Caco-2 (cell line): Measurements from ENCODE around the gene CFD. TPM values are rescaled to one million over a fixed set of nuclear protein-coding genes. Genes with fewer than 3 reads are reported as not detected.

Experiments used
- BruUV-seq: library from RNA; stranded (reverse); fragments of 400-500 nt; replicated peaks from 2 replicates; lab custom pipeline; 2021; lab: Mats Ljungman, UMichigan
- CTCF ChIA-PET: fragments of 300-600 bp; sonication (Branson Sonifier 250); formaldehyde crosslinking; loops from one replicate; lab custom pipeline; 2022; ENCODE audit warnings: antibody characterized with exemption; lab: Charles Lee
- POLR2A ChIA-PET: fragments of 300-600 bp; sonication (Branson Sonifier 250); formaldehyde crosslinking; loops from one replicate; lab custom pipeline; 2022; ENCODE audit warnings: antibody characterized with exemption; lab: Charles Lee
- DNase-seq, 2 experiments: peaks; one replicate each; pipeline versions ENCODE4 v3.0.0 to v3.0.0-alpha.2; 2020 to 2022
- H3K27me3 ChIP-seq: replicated peaks from 2 replicates; pipeline ENCODE4 v1.6.0; 2011; ENCODE audit warnings: low read length; ENCODE audit not compliant: control insufficient read depth, insufficient read depth
- H3K36me3 ChIP-seq: 2 replicates; pipeline ENCODE4 v1.5.1; 2011; ENCODE audit warnings: low read length; ENCODE audit not compliant: control insufficient read depth, insufficient read depth
- H3K4me1 ChIP-seq: fragments of 250-450 bp; sonication (Bioruptor Pico); 2 replicates; pipeline ENCODE4 v1.5.1; 2020; ENCODE audit warnings: mild to moderate bottlenecking
- H3K4me3 ChIP-seq: 2 replicates; pipeline ENCODE4 v1.5.1; 2011; ENCODE audit warnings: low read depth, mild to moderate bottlenecking, control low read depth, low read length
- H3K9me3 ChIP-seq: fragments of 250-450 bp; sonication (Bioruptor Pico); 2 replicates; pipeline ENCODE4 v1.5.1; 2020; ENCODE audit warnings: mild to moderate bottlenecking, moderate library complexity
- H3K27ac Mint-ChIP-seq: one replicate; pipeline ENCODE4 v1.8.0; 2022; ENCODE audit warnings: mixed read lengths; ENCODE audit not compliant: unreplicated experiment
- H3K27me3 Mint-ChIP-seq: one replicate; pipeline ENCODE4 v1.8.0; 2022; ENCODE audit warnings: mixed read lengths; ENCODE audit not compliant: insufficient read depth, unreplicated experiment
- H3K36me3 Mint-ChIP-seq: one replicate; pipeline ENCODE4 v1.8.0; 2022; ENCODE audit warnings: mild to moderate bottlenecking, mixed read lengths; ENCODE audit not compliant: insufficient read depth, unreplicated experiment
- H3K4me1 Mint-ChIP-seq: one replicate; pipeline ENCODE4 v1.8.0; 2022; ENCODE audit warnings: low read depth, mixed read lengths; ENCODE audit not compliant: unreplicated experiment
- H3K4me3 Mint-ChIP-seq: one replicate; pipeline ENCODE4 v1.8.0; 2022; ENCODE audit warnings: mild to moderate bottlenecking, moderate library complexity, mixed read lengths; ENCODE audit not compliant: unreplicated experiment
- H3K9me3 Mint-ChIP-seq: one replicate; pipeline ENCODE4 v1.8.0; 2022; ENCODE audit warnings: mixed read lengths; ENCODE audit not compliant: unreplicated experiment
- CTCF ChIP-seq, 2 experiments: fragments of 200-600 bp in 1 of 2; IDR thresholded peaks; 1 replicate in 1 of 2; 2 replicates in 1 of 2; pipeline versions ENCODE4 v1.5.1 to v1.8.0; 2011 to 2022; ENCODE audit warnings: antibody characterized with exemption in 1 of 2, control low read depth in 1 of 2, inconsistent platforms in 1 of 2, low read depth in 1 of 2, low read length in 1 of 2, mild to moderate bottlenecking in 1 of 2, moderate library complexity in 1 of 2; ENCODE audit not compliant: insufficient read depth in 1 of 2, severe bottlenecking in 1 of 2, unreplicated experiment in 1 of 2
- intact Hi-C: fragments of 100-400 bp; cut with micrococcal nuclease; formaldehyde crosslinking; loops from one replicate; pipeline ENCODE4 v1.10.0; 2022; ENCODE audit not compliant: unreplicated experiment
- total RNA-seq: library from RNA; stranded (reverse); gene quantifications from 2 replicates; pipeline ENCODE4 v1.2.3, GENCODE V29; 2022

CFD gene
- total RNA-seq, 1 experiment from 2014 or later: 6.1 TPM

DNA sequence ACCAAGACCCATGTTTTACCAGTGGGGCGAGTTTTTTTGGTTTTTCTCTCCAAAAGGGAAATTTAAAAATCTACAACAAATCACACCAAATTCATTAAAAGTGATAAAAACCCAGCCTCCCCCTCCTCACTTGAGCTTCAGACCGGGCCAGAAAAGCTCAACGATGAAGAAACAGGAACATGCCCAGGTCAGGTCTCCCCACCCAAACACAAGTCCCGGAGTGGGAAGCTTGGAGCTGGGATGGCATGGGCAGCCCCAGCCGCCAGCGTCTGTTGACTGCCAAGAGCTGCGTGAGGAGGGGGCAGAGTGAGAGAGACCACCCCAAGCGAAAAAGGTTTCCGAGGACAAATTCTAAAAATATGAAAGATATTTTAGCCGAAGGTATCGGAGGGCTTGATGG is 37.5 kb downstream of the CFD start:
- ChIA-PET POLR2A (no interaction called here), CTCF (no interaction called here)
- Mint-ChIP-seq H3K4me3 (no peak overlapping the region), H3K36me3 (peaks cover 47% of the 10 kb centered on the region), H3K9me3 (no peaks in the 10 kb centered on the region), H3K27ac (no peak overlapping the region), H3K27me3 (no peaks in the 10 kb centered on the region), H3K4me1 (no peaks in the 10 kb centered on the region)
- no peaks in the 10 kb centered on the region for H3K9me3 ChIP-seq
- H3K27me3 ChIP-seq: no peaks in the 10 kb centered on the region
- H3K4me1 ChIP-seq: no peaks in the 10 kb centered on the region
- intact Hi-C loops: no loop called here
- H3K4me3 ChIP-seq: no peak overlapping the region
- no peaks in the 10 kb centered on the region for H3K36me3 ChIP-seq
- DNase-seq: no peak
- no TSS peak for BruUV-seq
- no peak for TF ChIP-seq CTCF (IDR thresholded peaks at IDR 0.05; ENCODE audit: insufficient read depth in 1 of 2, low read depth in 1 of 2, low read length in 1 of 2, severe bottlenecking in 1 of 2, unreplicated experiment in 1 of 2)

DNA sequence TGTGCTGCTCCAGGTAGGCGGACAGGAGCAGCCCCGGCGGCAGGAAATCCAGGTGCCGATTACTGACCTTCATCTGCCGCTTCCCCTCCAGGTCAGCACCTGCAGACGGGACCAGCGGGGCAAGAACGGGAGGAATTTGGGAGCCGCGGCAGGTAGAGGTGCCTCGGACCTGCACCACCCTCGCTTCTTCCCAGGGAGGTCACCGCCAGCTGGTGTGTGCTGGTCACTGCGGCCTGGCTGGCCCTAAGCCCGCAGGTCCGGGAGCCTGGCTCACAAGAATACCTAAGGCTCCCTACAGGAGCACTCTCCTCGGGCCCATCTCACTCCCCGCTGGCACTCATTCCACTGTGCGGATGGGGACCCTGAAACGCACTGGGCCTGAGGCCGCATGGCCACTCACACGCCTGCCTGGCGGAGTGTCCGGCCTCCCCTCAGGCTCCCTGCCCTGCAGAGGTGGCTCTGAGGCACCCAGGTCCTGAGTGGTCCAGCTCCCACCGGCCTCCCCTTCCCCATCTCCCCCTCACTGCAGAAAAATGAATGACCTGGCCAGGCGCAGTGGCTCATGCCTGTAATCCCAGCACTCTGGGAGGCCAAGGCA is 38.1 kb downstream of the CFD start:
- Histone ChIP-seq H3K9me3 (no peaks in the 10 kb centered on the region), H3K4me3 (no peak overlapping the region), H3K36me3 (no peaks in the 10 kb centered on the region), H3K27me3 (no peaks in the 10 kb centered on the region), H3K4me1 (no peaks in the 10 kb centered on the region)
- no peak overlapping the region for H3K27ac Mint-ChIP-seq
- TF ChIP-seq CTCF (IDR thresholded peaks at IDR 0.05; ENCODE audit: insufficient read depth in 1 of 2, low read depth in 1 of 2, low read length in 1 of 2, severe bottlenecking in 1 of 2, unreplicated experiment in 1 of 2): peak; percentile 28
- POLR2A ChIA-PET: no interaction called here
- H3K9me3 Mint-ChIP-seq: no peaks in the 10 kb centered on the region
- no peaks in the 10 kb centered on the region for H3K4me1 Mint-ChIP-seq
- intact Hi-C loops: no loop called here
- BruUV-seq: no TSS peak
- H3K27me3 Mint-ChIP-seq: no peaks in the 10 kb centered on the region
- CTCF ChIA-PET: no interaction called here
- H3K4me3 Mint-ChIP-seq: no peak overlapping the region
- peak in 1 of 2 experiments; percentile 59 for DNase-seq
- H3K36me3 Mint-ChIP-seq: peaks cover 50% of the 10 kb centered on the region

GRCh38 chr19:898663-899062 is 39.2 kb downstream of the CFD start:
- Mint-ChIP-seq H3K4me3 (no peak overlapping the region), H3K27me3 (no peaks in the 10 kb centered on the region), H3K4me1 (no peaks in the 10 kb centered on the region), H3K27ac (no peak overlapping the region), H3K9me3 (no peaks in the 10 kb centered on the region), H3K36me3 (peaks cover 41% of the 10 kb centered on the region)
- no peaks in the 10 kb centered on the region for H3K27me3 ChIP-seq
- no peaks in the 10 kb centered on the region for H3K4me1 ChIP-seq
- BruUV-seq: no TSS peak
- CTCF ChIA-PET: no interaction called here
- no peaks in the 10 kb centered on the region for H3K36me3 ChIP-seq
- peak in 1 of 2 experiments; percentile 53 for DNase-seq
- POLR2A ChIA-PET: no interaction called here
- TF ChIP-seq CTCF (IDR thresholded peaks at IDR 0.05; ENCODE audit: insufficient read depth in 1 of 2, low read depth in 1 of 2, low read length in 1 of 2, severe bottlenecking in 1 of 2, unreplicated experiment in 1 of 2): no peak
- intact Hi-C loops: no loop called here
- no peak overlapping the region for H3K4me3 ChIP-seq
- H3K9me3 ChIP-seq: no peaks in the 10 kb centered on the region
